ENCODE data around the gene MAN1C1. TPM values are rescaled to one million over a fixed set of nuclear protein-coding genes. Genes with fewer than 3 reads are reported as not detected.

Gene MAN1C1
- total RNA-seq, 1 experiment from 2014 or later: 1.2 TPM

DNA sequence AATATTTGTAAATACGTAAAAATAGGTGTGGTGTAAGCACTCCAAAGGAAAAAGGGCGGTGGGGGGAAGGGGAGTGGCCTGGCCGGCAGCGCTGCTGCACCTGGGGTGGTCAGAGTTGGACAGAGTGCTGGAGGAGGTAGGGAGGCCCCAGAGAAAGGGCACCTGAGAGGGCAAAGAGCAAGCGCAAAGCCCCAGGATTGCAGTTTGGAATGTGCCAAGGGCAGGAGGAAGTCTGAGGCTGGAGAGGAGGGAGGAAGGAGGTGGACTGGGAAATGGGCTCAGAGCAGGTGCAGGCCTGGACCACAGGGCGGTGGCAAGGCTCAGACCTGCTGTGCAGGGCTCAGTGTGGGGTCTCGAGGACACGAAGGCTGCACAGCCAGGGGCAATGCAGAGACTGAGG, 42.6 kb upstream of the MAN1C1 start:
- Histone ChIP-seq H3K9me2 (ENCODE audit: insufficient read depth) (no peaks in the 10 kb centered on the region), H3K9ac (ENCODE audit: low read length) (no peak overlapping the region), H3K4me2 (ENCODE audit: low read length) (no peak overlapping the region), H3K36me3 (ENCODE audit: control insufficient read depth in 1 of 2, insufficient read depth in 2 of 2, low read length in 2 of 2) (no peaks in the 10 kb centered on the region), H3K79me2 (ENCODE audit: insufficient read depth, low read length) (no peaks in the 10 kb centered on the region), H3K27me3 (ENCODE audit: insufficient read depth, low read length) (no peaks in the 10 kb centered on the region), H2AFZ (ENCODE audit: low read depth, low read length, poor library complexity, severe bottlenecking) (no peak overlapping the region), H3K9me3 (ENCODE audit: control insufficient read depth in 1 of 2, insufficient read depth in 1 of 2, low read depth in 1 of 2, low read length in 2 of 2) (no peaks in the 10 kb centered on the region), H3K4me3 (replicated peaks in 1 of 2; ENCODE audit: low read depth in 1 of 2, low read length in 2 of 2) (no peak overlapping the region), H4K20me1 (ENCODE audit: insufficient read depth) (no peaks in the 10 kb centered on the region), H3K4me1 (ENCODE audit: control insufficient read depth in 1 of 2, insufficient read depth in 2 of 2, low read length in 2 of 2) (peaks cover 13 to 36% of the 10 kb centered on the region in 2 experiments), H3K27ac (ENCODE audit: low read depth, low read length) (no peak overlapping the region)
- RAD21 ChIA-PET (ENCODE audit: low non-redundant PET in 1 of 2, low total read pairs in 2 of 2, uncharacterized antibody in 2 of 2, unreplicated experiment in 2 of 2): no interaction called here
- no TSS peak for BruUV-seq (replicated peaks)
- CTCF ChIA-PET: no interaction called here
- no peak for DNase-seq (ENCODE audit: low read depth, low spot score)
- intact Hi-C loops (cut with micrococcal nuclease): no loop called here
- no peak for ATAC-seq
- POLR2A ChIA-PET: no interaction called here
- TF ChIP-seq JUND (IDR thresholded peaks at IDR 0.05): no peak
- TF ChIP-seq TCF7L2 (IDR thresholded peaks at IDR 0.05; ENCODE audit: borderline replicate concordance, extremely low read depth, insufficient read depth, insufficient read length): no peak
- TF ChIP-seq ZFX (IDR thresholded peaks at IDR 0.05): no peak
- TF ChIP-seq SIN3A (IDR thresholded peaks at IDR 0.05; ENCODE audit: low read depth): no peak
- TF ChIP-seq POLR2A (IDR thresholded peaks at IDR 0.05; ENCODE audit: borderline replicate concordance, extremely low read depth, insufficient read depth, insufficient read length): no peak
- TF ChIP-seq ATF3 (IDR thresholded peaks at IDR 0.05): no peak
- no peak for TF ChIP-seq SRF (IDR thresholded peaks at IDR 0.05; ENCODE audit: low read depth)

DNA sequence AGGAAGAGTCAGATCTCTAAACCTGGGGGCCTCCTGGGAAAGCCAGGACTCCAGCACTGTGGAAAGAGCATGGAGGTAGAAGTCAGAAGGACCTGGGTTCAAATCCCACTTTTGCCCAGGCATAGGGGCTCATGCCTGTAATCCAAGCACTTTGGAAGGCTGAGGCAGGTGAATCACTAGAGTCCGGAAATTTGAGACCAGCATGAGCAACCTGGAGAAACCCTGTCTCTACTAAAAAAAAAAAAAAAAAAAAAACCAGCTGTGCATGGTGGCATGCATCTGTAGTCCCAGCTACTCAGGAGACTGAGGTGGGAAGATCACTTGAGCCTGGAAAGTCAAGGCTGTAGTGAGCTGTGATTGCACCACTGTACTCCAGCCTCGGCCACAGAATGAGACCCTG, 41.4 kb upstream of the MAN1C1 start:
- BruUV-seq (replicated peaks): no TSS peak

More for the DNA sequence above, 41.4 kb upstream of the MAN1C1 start:
- Histone ChIP-seq H3K36me3 (ENCODE audit: control insufficient read depth in 1 of 2, insufficient read depth in 2 of 2, low read length in 2 of 2) (no peaks in the 10 kb centered on the region), H3K9me2 (ENCODE audit: insufficient read depth) (no peaks in the 10 kb centered on the region), H3K4me2 (ENCODE audit: low read length) (no peak overlapping the region), H4K20me1 (ENCODE audit: insufficient read depth) (no peaks in the 10 kb centered on the region), H3K27me3 (ENCODE audit: insufficient read depth, low read length) (no peaks in the 10 kb centered on the region), H3K4me1 (ENCODE audit: control insufficient read depth in 1 of 2, insufficient read depth in 2 of 2, low read length in 2 of 2) (peaks cover 1 to 24% of the 10 kb centered on the region in 2 experiments; a peak in 3 of 4 replicates), H2AFZ (ENCODE audit: low read depth, low read length, poor library complexity, severe bottlenecking) (no peak overlapping the region), H3K9ac (ENCODE audit: low read length) (no peak overlapping the region), H3K4me3 (replicated peaks in 1 of 2; ENCODE audit: low read depth in 1 of 2, low read length in 2 of 2) (no peak overlapping the region), H3K79me2 (ENCODE audit: insufficient read depth, low read length) (no peaks in the 10 kb centered on the region), H3K27ac (ENCODE audit: low read depth, low read length) (no peak overlapping the region), H3K9me3 (ENCODE audit: control insufficient read depth in 1 of 2, insufficient read depth in 1 of 2, low read depth in 1 of 2, low read length in 2 of 2) (no peaks in the 10 kb centered on the region)
- POLR2A ChIA-PET: no interaction called here
- ATAC-seq (no peak), DNase-seq (ENCODE audit: low read depth, low spot score) (no peak)
- RAD21 ChIA-PET (ENCODE audit: low non-redundant PET in 1 of 2, low total read pairs in 2 of 2, uncharacterized antibody in 2 of 2, unreplicated experiment in 2 of 2): no interaction called here
- CTCF ChIA-PET: no interaction called here
- TF ChIP-seq, protein P1, sequence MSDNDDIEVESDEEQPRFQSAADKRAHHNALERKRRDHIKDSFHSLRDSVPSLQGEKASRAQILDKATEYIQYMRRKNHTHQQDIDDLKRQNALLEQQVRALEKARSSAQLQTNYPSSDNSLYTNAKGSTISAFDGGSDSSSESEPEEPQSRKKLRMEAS (IDR thresholded peaks at IDR 0.05): no peak
- TF ChIP-seq FOSL1 (IDR thresholded peaks at IDR 0.05; ENCODE audit: low read depth) (no peak), EZH2phosphoT487 (IDR thresholded peaks at IDR 0.05; ENCODE audit: borderline replicate concordance) (no peak), ZBTB33 (IDR thresholded peaks at IDR 0.05; ENCODE audit: extremely low read depth, insufficient replicate concordance, low read length) (no peak)
- intact Hi-C loops (cut with micrococcal nuclease): no loop called here

Data from HCT116 (cell line).